ENCODE results near the gene LIN28B. TPM values are rescaled to one million over a fixed set of nuclear protein-coding genes. Genes with fewer than 3 reads are reported as not detected.
"Not testable (repeated sequence)": the region's sequence is repeated elsewhere in the genome, so short reads cannot be mapped to it uniquely, and the experiment has no call there.

LIN28B gene
- total RNA-seq, 1 donor from 2014 or later: under 0.01 TPM

- Histone ChIP-seq H3K27me3 (ENCODE audit: control insufficient read depth in 3 of 3, insufficient read depth in 3 of 3, low read length in 3 of 3) (no peaks in the 10 kb centered on the region), H3K4me1 (ENCODE audit: control insufficient read depth in 3 of 3, insufficient read depth in 3 of 3, low read length in 3 of 3) (no peaks in the 10 kb centered on the region), H3K9ac (ENCODE audit: low read depth in 1 of 3, low read length in 3 of 3) (no peak overlapping the region), H3K4me3 (ENCODE audit: low read length in 3 of 3) (no peak overlapping the region), H3K9me3 (ENCODE audit: control insufficient read depth in 3 of 3, low read length in 3 of 3) (peaks cover 0 to 1% (median 0%) of the 10 kb centered on the region in 3 donors), H3K36me3 (ENCODE audit: control insufficient read depth in 3 of 3, insufficient read depth in 3 of 3, low read length in 3 of 3) (no peaks in the 10 kb centered on the region), H3K27ac (ENCODE audit: low read depth, low read length) (no peak overlapping the region)
These were observed 101.4 kb downstream of the LIN28B start for GRCh38 chr6:105058316-105058715.

GRCh38 chr6:105058846-105059245 lies 101.9 kb downstream of the LIN28B start:
- Histone ChIP-seq H3K36me3 (ENCODE audit: control insufficient read depth in 3 of 3, insufficient read depth in 3 of 3, low read length in 3 of 3) (no peaks in the 10 kb centered on the region), H3K9ac (ENCODE audit: low read depth in 1 of 3, low read length in 3 of 3) (no peak overlapping the region), H3K4me1 (ENCODE audit: control insufficient read depth in 3 of 3, insufficient read depth in 3 of 3, low read length in 3 of 3) (no peaks in the 10 kb centered on the region), H3K4me3 (ENCODE audit: low read length in 3 of 3) (no peak overlapping the region), H3K27me3 (ENCODE audit: control insufficient read depth in 3 of 3, insufficient read depth in 3 of 3, low read length in 3 of 3) (no peaks in the 10 kb centered on the region), H3K9me3 (ENCODE audit: control insufficient read depth in 3 of 3, low read length in 3 of 3) (peaks cover 0 to 1% (median 0%) of the 10 kb centered on the region in 3 donors), H3K27ac (ENCODE audit: low read depth, low read length) (no peak overlapping the region)

- H3K36me3 ChIP-seq (ENCODE audit: control insufficient read depth in 3 of 3, insufficient read depth in 3 of 3, low read length in 3 of 3): no peaks in the 10 kb centered on the region
- H3K27me3 ChIP-seq (ENCODE audit: control insufficient read depth in 3 of 3, insufficient read depth in 3 of 3, low read length in 3 of 3): peaks cover 0 to 3% (median 0%) of the 10 kb centered on the region in 3 donors
- no peaks in the 10 kb centered on the region for H3K9me3 ChIP-seq (ENCODE audit: control insufficient read depth in 3 of 3, low read length in 3 of 3)
- no peak overlapping the region for H3K9ac ChIP-seq (ENCODE audit: low read depth in 1 of 3, low read length in 3 of 3)
- no peak overlapping the region for H3K27ac ChIP-seq (ENCODE audit: low read depth, low read length)
- no peak overlapping the region for H3K4me3 ChIP-seq (ENCODE audit: low read length in 3 of 3)
- no peaks in the 10 kb centered on the region for H3K4me1 ChIP-seq (ENCODE audit: control insufficient read depth in 3 of 3, insufficient read depth in 3 of 3, low read length in 3 of 3)
These were observed 109.3 kb downstream of the LIN28B start for GRCh38 chr6:105066233-105066632.

GRCh38 chr6:105066836-105067235 lies 109.9 kb downstream of the LIN28B start:
- Histone ChIP-seq H3K4me3 (ENCODE audit: low read length in 3 of 3) (no peak overlapping the region), H3K27ac (ENCODE audit: low read depth, low read length) (no peak overlapping the region), H3K9ac (ENCODE audit: low read depth in 1 of 3, low read length in 3 of 3) (no peak overlapping the region), H3K4me1 (ENCODE audit: control insufficient read depth in 3 of 3, insufficient read depth in 3 of 3, low read length in 3 of 3) (no peaks in the 10 kb centered on the region), H3K27me3 (ENCODE audit: control insufficient read depth in 3 of 3, insufficient read depth in 3 of 3, low read length in 3 of 3) (peaks cover 0 to 3% (median 0%) of the 10 kb centered on the region in 3 donors), H3K9me3 (ENCODE audit: control insufficient read depth in 3 of 3, low read length in 3 of 3) (no peaks in the 10 kb centered on the region), H3K36me3 (ENCODE audit: control insufficient read depth in 3 of 3, insufficient read depth in 3 of 3, low read length in 3 of 3) (no peaks in the 10 kb centered on the region)

- Histone ChIP-seq H3K4me1 (ENCODE audit: control insufficient read depth in 3 of 3, insufficient read depth in 3 of 3, low read length in 3 of 3) (no peaks in the 10 kb centered on the region), H3K27me3 (ENCODE audit: control insufficient read depth in 3 of 3, insufficient read depth in 3 of 3, low read length in 3 of 3) (peaks cover 0 to 3% (median 0%) of the 10 kb centered on the region in 3 donors), H3K36me3 (ENCODE audit: control insufficient read depth in 3 of 3, insufficient read depth in 3 of 3, low read length in 3 of 3) (no peaks in the 10 kb centered on the region), H3K9me3 (ENCODE audit: control insufficient read depth in 3 of 3, low read length in 3 of 3) (no peaks in the 10 kb centered on the region), H3K4me3 (ENCODE audit: low read length in 3 of 3) (no peak overlapping the region), H3K27ac (ENCODE audit: low read depth, low read length) (no peak overlapping the region), H3K9ac (ENCODE audit: low read depth in 1 of 3, low read length in 3 of 3) (no peak overlapping the region)
These were observed 110.4 kb downstream of the LIN28B start for GRCh38 chr6:105067329-105067728.

- H3K36me3 ChIP-seq (ENCODE audit: control insufficient read depth in 3 of 3, insufficient read depth in 3 of 3, low read length in 3 of 3): no peaks in the 10 kb centered on the region
- H3K4me3 ChIP-seq (ENCODE audit: low read length in 3 of 3): no peak overlapping the region
- H3K9ac ChIP-seq (ENCODE audit: low read depth in 1 of 3, low read length in 3 of 3): no peak overlapping the region
- peaks cover 0 to 3% (median 0%) of the 10 kb centered on the region in 3 donors for H3K27me3 ChIP-seq (ENCODE audit: control insufficient read depth in 3 of 3, insufficient read depth in 3 of 3, low read length in 3 of 3)
- no peak overlapping the region for H3K27ac ChIP-seq (ENCODE audit: low read depth, low read length)
- H3K9me3 ChIP-seq (ENCODE audit: control insufficient read depth in 3 of 3, low read length in 3 of 3): no peaks in the 10 kb centered on the region
- no peaks in the 10 kb centered on the region for H3K4me1 ChIP-seq (ENCODE audit: control insufficient read depth in 3 of 3, insufficient read depth in 3 of 3, low read length in 3 of 3)
These were observed 111.5 kb downstream of the LIN28B start for GRCh38 chr6:105068407-105068806.

- H3K36me3 ChIP-seq (ENCODE audit: control insufficient read depth in 3 of 3, insufficient read depth in 3 of 3, low read length in 3 of 3): no peaks in the 10 kb centered on the region
- H3K4me3 ChIP-seq (ENCODE audit: low read length in 3 of 3): no peak overlapping the region
- H3K27me3 ChIP-seq (ENCODE audit: control insufficient read depth in 3 of 3, insufficient read depth in 3 of 3, low read length in 3 of 3): peaks cover 0 to 3% (median 0%) of the 10 kb centered on the region in 3 donors
- no peak overlapping the region for H3K27ac ChIP-seq (ENCODE audit: low read depth, low read length)
- no peak overlapping the region for H3K9ac ChIP-seq (ENCODE audit: low read depth in 1 of 3, low read length in 3 of 3)
- no peaks in the 10 kb centered on the region for H3K9me3 ChIP-seq (ENCODE audit: control insufficient read depth in 3 of 3, low read length in 3 of 3)
- no peaks in the 10 kb centered on the region for H3K4me1 ChIP-seq (ENCODE audit: control insufficient read depth in 3 of 3, insufficient read depth in 3 of 3, low read length in 3 of 3)
These were observed 113.0 kb downstream of the LIN28B start for GRCh38 chr6:105069821-105070445.

GRCh38 chr6:105072798-105073199 lies 115.9 kb downstream of the LIN28B start:
- peaks cover 0 to 3% (median 0%) of the 10 kb centered on the region in 3 donors for H3K27me3 ChIP-seq (ENCODE audit: control insufficient read depth in 3 of 3, insufficient read depth in 3 of 3, low read length in 3 of 3)
- H3K4me3 ChIP-seq (ENCODE audit: low read length in 3 of 3): no peak overlapping the region
- H3K36me3 ChIP-seq (ENCODE audit: control insufficient read depth in 3 of 3, insufficient read depth in 3 of 3, low read length in 3 of 3): no peaks in the 10 kb centered on the region
- H3K9ac ChIP-seq (ENCODE audit: low read depth in 1 of 3, low read length in 3 of 3): no peak overlapping the region
- H3K27ac ChIP-seq (ENCODE audit: low read depth, low read length): no peak overlapping the region
- no peaks in the 10 kb centered on the region for H3K9me3 ChIP-seq (ENCODE audit: control insufficient read depth in 3 of 3, low read length in 3 of 3)
- no peaks in the 10 kb centered on the region for H3K4me1 ChIP-seq (ENCODE audit: control insufficient read depth in 3 of 3, insufficient read depth in 3 of 3, low read length in 3 of 3)

GRCh38 chr6:105075210-105075609 lies 118.3 kb downstream of the LIN28B start:
- Histone ChIP-seq H3K9me3 (ENCODE audit: control insufficient read depth in 3 of 3, low read length in 3 of 3) (no peaks in the 10 kb centered on the region), H3K4me3 (ENCODE audit: low read length in 3 of 3) (no peak overlapping the region), H3K27ac (ENCODE audit: low read depth, low read length) (no peak overlapping the region)

GRCh38 chr6:105076418-105076817 lies 119.5 kb downstream of the LIN28B start:
- not testable (repeated sequence) for H3K36me3 ChIP-seq (ENCODE audit: control insufficient read depth in 3 of 3, insufficient read depth in 3 of 3, low read length in 3 of 3); H3K27ac ChIP-seq (ENCODE audit: low read depth, low read length); H3K4me3 ChIP-seq (ENCODE audit: low read length in 3 of 3); H3K27me3 ChIP-seq (ENCODE audit: control insufficient read depth in 3 of 3, insufficient read depth in 3 of 3, low read length in 3 of 3); H3K9ac ChIP-seq (ENCODE audit: low read depth in 1 of 3, low read length in 3 of 3); H3K9me3 ChIP-seq (ENCODE audit: control insufficient read depth in 3 of 3, low read length in 3 of 3); H3K4me1 ChIP-seq (ENCODE audit: control insufficient read depth in 3 of 3, insufficient read depth in 3 of 3, low read length in 3 of 3)

More at GRCh38 chr6:105075210-105075609, 118.3 kb downstream of the LIN28B start:
- no peaks in the 10 kb centered on the region for H3K4me1 ChIP-seq (ENCODE audit: control insufficient read depth in 3 of 3, insufficient read depth in 3 of 3, low read length in 3 of 3)
- H3K36me3 ChIP-seq (ENCODE audit: control insufficient read depth in 3 of 3, insufficient read depth in 3 of 3, low read length in 3 of 3): no peaks in the 10 kb centered on the region
- no peak overlapping the region for H3K9ac ChIP-seq (ENCODE audit: low read depth in 1 of 3, low read length in 3 of 3)
- no peaks in the 10 kb centered on the region for H3K27me3 ChIP-seq (ENCODE audit: control insufficient read depth in 3 of 3, insufficient read depth in 3 of 3, low read length in 3 of 3)
